VCaP (cell line): Measurements from ENCODE around the gene OTOS.

Source experiments
- H3K27ac ChIP-seq: fragments of 450-650 bp; 2 replicates; pipeline ENCODE4 v1.5.1; 2017
- CTCF ChIP-seq: fragments of 450-650 bp; conservative IDR thresholded peaks from 2 replicates; pipeline ENCODE4 v1.5.1; 2017; ENCODE audit warnings: mild to moderate bottlenecking, moderate library complexity

The OTOS gene

DNA sequence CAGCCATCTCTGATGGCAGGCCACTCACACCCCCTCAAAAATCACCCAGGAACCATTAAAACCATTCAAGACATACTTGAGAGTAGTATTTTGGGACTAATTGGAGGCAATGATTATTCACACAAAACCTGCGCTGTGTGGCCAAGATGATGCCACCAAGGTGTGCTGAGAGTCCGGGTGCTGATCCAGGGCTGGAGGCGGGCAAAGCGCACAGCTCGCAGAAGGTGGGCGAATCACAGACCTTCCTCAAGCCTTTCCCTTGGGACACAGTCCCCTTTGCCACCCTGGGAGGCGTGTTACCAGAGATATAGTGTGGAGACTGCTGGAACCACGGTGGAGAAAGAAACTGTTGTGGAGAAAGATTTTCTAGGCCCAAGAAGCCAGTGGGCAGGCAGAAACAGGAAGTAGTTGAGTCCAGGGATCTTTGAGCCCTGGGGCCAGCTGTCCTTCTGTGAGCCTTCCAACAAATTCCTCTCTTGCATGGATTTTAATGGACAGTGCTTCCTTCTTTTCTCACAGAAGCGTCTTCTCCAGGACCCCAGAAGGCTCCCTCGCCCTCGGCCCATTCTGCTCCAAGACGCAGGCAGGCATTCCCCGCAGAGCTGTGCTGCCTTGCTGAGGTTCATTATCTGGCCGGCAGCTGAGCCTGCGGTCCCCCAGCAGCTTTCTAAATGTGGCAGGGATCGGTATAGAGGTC, 12.4 kb downstream of the OTOS start:
- H3K27ac ChIP-seq = no peak overlapping the region
- TF ChIP-seq CTCF = no peak

GRCh38 chr2:240127191-240127750, 13.2 kb downstream of the OTOS start:
- TF ChIP-seq CTCF = no peak
- H3K27ac ChIP-seq = no peak overlapping the region

DNA sequence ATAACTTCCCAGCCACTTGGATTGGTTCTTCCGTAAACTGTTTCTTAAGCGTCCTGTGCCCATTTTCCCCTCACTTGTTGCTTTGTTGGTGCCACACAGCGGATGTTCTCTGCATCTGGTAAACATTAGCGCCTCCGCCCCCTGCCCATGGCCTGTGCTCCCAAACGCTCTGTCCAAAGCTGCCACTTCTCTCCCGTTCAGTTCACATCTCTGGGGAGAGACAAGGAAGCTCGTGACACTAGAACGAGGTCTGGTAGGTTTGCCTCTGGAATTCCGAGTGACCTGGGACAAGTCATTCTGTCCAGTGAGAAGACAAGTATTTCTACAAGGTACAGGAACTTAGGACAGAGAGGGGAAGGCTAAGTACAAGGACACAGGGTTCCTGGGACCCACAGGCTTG, 13.7 kb downstream of the OTOS start:
- H3K27ac ChIP-seq = no peak overlapping the region
- TF ChIP-seq CTCF = no peak

DNA sequence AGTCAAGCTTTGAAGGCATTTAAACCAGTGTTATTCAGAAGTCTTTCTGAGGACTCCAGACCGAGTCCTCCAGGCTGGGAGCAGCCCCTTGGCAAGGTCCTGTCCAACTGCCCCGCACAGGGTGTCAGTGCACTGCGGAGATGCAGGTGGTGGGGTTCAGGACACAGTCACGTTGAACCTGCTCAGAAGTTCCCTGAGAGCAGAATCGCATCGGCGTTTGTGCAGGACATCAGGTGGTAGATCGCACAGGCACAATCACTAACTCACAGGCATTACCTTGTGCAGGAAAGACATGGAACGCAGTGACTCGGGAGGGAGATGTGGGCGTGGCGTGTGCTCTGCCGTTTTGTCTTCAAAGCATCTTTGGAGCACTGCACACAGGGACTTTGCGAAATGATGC, 14.7 kb downstream of the OTOS start:
- TF ChIP-seq CTCF = no peak
- H3K27ac ChIP-seq = no peak overlapping the region

DNA sequence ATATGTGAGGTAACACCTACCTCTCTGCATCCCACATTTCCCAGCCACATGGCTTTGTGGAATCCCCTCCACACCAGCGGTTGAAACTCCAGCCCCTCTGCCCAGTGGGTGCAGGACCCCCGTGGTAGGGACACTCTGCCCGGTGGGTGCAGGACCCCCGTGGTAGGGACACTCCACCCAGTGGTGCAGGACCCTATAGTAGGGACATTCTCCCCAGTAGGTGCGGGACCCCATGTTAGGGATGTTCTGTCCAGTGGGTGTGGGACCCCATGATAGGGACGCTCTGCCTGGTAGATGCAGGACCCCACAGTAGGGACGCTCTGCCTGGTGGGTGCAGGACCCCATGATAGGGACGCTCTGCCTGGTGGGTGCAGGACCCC, 15.8 kb downstream of the OTOS start:
- TF ChIP-seq CTCF = no peak
- H3K27ac ChIP-seq = no peak overlapping the region

GRCh38 chr2:240123821-240124650, 16.4 kb downstream of the OTOS start:
- TF ChIP-seq CTCF = no peak
- H3K27ac ChIP-seq = no peak overlapping the region

- TF ChIP-seq CTCF = no peak
- no peak overlapping the region for H3K27ac ChIP-seq
Measured at GRCh38 chr2:240121675-240122074, 18.8 kb downstream of the OTOS start.
